KG1 (cell line): ENCODE data around the gene VANGL1.

ENCODE experiments used
- DNase-seq: peaks from one replicate; lab custom pipeline; 2025; lab: John Stamatoyannopoulos, UW

Gene VANGL1

DNA sequence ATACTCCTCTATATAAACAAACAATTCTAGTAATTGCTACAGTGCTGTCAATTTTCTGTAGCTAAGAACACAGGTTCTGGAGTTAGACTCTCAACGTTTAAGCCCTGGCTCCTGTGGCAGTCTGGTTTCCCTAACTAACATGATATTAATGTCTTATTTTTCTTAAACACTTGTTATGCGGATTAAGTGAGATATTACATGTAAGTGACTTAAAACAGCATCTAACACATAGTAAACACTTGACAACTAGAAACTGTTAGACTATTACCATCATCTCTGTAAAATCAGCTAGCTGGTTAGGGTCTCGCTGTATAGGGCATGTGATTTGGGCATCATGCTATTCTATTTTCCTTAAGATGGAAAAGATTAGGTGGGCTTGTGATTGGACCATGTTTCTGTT, 2.3 kb downstream of the VANGL1 start:
- no peak for DNase-seq

GRCh38 chr1:115647047-115647446, 5.3 kb downstream of the VANGL1 start:
- DNase-seq: no peak

- DNase-seq: no peak
These were observed 5.7 kb downstream of the VANGL1 start for GRCh38 chr1:115647507-115647906.

GRCh38 chr1:115647919-115648650, 6.3 kb downstream of the VANGL1 start:
- DNase-seq: no peak

DNA sequence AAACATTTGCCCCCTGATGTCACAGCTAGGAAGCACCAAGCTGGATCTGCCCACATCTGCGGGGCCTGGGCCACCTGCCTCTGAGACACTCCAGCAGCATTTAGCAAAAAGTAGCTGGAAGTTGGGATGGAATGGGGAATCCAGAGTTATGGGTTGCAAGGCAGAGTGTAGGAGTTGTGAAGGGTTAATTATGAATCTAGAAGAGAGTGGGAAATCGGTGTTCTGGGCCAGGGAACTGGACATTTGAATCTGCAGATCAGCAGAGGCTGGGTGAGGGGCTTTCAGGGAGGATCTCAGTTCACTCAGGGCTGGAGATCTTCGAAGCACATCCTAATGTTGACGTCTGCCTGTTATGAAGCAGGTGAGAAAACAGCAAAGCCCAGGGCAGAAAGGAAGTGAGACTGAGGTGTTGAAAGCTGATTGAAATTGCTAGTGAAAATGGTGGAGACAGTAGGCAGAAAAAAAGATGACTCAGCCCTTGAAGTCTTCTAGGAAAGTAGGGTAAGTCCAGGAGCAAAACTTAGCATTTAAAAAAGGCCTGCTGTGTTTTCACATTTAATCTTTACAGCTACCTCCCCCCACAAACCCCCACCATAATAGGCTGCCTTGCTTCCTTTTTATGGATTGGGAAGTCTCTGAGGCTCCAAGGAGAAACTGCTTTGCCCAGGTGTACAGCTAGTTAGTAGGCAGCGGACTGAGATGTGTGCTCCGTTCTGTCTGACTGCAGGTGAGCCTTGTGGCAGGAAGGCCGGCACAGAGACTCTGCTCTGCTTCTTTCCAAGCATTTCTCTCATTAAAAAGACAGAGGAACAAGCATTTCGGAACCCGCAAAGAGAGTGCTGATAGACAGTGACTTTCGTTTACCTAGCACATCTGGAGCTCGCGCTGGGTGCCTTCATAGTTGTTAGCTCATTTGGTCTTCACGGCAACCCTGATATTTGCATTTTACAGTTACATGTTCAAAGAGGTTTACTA, 7.2 kb downstream of the VANGL1 start:
- no peak for DNase-seq

DNA sequence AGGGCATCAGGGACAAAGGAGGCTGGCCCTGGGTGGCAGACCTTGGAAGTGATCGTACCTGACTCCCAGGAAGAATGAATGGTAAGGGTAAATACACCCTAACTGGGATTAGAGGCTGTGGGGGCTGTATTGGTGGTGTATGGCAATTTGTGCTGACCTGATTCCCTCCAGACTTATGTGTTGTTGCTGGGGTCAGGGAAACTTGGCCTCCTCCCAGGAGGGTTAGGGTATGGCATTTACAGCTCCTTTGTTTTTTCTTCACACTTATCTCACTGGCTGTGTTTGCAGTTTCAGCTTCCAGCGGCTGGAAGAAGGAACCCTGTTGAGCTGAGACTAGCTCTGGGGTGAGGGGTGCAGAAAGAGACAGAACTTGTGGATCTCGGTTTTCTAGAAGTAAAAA, 8.2 kb downstream of the VANGL1 start:
- DNase-seq: no peak

GRCh38 chr1:115650961-115651360, 9.2 kb downstream of the VANGL1 start:
- no peak for DNase-seq

DNA sequence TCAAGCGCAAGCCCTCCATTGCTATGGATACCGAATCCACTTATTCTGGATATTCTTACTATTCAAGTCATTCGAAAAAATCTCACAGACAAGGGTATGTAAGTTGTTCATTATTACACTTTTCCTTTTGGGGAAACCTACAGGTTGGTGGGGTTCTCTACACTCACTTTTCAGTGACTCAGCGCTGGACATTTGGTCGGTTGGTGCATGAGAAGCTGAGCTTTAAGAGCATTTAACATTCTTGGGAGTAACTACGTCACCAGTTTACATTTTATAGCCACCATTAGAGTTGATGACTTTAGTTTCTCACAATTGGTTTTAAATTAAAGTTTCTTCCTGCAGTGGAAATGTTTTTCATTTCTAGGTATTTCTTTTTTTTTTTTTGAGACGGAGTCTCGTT, 9.6 kb downstream of the VANGL1 start:
- DNase-seq: no peak

- no peak for DNase-seq
These were observed 10.5 kb downstream of the VANGL1 start for GRCh38 chr1:115652236-115652788.

- no peak for DNase-seq
These were observed 12.4 kb downstream of the VANGL1 start for GRCh38 chr1:115654125-115654524.

DNA sequence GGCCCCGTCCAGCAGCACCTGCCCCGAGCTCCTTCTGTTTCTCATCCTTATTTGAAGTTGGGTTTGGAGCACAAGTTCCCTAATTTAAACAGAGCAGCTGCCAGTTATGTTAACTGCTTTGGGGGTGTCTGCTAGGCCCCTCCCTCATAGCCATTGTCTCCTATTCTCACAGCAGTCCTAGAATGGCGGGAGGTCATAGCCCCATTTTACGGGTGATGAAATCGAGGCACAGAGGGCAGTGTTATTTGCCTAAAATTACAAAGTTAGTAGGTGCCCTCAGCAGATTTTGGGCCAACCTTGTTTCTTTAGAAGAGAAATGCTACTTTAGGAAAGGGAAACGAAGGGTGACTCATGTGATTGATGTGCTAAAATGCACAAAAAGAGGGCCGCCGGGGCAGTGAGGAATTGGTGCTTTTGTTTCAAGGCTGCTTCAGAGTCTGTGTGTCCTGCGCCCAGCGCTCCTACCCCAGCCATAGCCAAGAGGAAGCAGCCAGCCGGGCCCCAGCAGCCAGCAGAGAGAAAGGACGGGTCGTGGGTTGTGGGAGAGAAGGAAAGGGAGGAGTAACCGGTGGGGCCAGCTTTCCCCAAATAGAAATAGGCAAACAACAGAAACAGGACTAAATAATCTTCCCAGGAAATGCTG, 13.0 kb downstream of the VANGL1 start:
- no peak for DNase-seq

- no peak for DNase-seq
These were observed 13.5 kb downstream of the VANGL1 start for GRCh38 chr1:115655306-115655663.

GRCh38 chr1:115655916-115656315, 14.1 kb downstream of the VANGL1 start:
- DNase-seq: no peak

DNA sequence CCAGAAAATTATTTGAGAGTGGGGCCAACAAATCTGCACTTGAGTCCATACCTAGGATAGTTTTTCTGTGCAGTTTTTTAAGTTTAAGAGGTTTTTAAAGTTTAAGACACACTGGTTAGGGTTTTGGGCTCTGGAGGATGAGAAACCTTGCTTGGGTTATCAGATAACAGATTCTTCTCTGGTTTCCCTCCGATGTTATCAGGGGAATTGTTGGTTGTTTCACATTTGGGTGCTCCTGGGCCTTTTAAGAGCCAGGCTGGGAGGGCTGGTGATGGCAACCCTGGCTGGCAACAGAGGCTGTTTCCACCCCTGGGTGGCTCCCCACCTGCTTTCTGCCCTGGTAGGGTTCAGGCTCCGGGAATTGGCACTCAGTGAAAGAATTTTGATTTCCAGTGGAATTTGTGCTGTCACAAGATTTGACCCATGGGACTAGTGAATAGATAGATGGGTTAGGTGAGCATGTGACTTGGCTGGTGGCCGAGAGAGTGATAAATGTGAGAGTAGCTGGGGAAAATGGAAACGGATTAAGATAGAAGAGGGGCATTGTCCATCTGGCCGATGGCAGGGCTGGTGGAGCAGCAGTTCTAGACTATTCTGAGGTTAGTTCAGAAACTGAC, 14.8 kb downstream of the VANGL1 start:
- DNase-seq: no peak

DNA sequence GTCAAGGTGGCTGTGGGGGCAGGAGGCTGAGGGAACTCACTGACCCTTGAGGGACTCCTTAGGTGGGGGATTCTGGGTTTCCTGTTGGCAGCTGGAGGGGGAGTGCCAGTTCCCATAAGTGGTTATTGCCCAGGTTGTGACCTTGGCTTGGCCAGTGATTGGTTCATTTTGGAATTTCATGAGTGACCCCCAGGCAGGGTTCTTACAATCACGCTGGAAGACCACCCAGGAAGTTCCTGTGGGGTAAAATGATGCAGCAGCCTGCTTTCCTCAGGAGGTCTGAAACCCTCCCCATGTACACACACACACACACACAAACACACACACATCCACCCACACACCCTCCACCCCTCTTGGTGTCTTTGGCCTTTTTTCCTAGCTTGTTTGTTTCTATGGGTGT, 16.9 kb downstream of the VANGL1 start:
- no peak for DNase-seq

DNA sequence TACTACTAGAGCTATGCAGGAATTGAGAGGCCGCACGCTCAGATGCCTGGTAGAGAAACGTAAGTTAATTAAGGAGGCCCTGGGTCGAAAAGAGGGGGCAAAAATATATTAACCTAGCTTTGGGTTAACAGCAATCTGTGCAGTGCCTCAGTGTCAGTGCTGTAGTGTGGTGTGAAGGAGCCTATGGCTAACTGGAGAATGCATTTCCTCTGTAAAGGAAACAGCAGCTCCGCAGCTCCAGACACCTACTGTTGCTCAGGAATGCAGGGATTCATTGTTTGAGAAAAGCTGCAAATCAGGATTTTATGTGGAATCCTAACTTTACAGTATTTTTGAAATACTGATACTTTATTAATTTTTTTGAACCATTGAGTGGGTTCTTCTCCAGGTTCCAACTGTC, 18.4 kb downstream of the VANGL1 start:
- no peak for DNase-seq

DNA sequence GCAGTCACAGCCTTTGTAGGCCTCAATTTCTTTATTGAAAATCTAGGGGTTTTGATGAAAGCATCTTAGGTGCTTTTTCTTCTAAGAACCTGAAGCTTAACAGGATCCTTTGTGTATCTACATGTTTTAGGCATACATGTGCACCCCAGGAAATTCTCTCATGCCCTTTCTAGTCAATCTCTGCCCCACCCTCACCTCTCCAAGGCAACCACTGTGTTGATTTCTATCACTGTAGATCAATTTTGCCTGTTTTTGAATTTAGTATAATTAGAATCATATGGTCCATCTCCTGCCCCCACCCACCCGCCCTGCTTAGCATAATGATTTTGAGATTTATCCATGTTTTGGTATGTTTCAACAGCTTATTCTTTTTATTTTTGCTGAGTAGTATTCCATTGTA, 19.4 kb downstream of the VANGL1 start:
- no peak for DNase-seq

DNA sequence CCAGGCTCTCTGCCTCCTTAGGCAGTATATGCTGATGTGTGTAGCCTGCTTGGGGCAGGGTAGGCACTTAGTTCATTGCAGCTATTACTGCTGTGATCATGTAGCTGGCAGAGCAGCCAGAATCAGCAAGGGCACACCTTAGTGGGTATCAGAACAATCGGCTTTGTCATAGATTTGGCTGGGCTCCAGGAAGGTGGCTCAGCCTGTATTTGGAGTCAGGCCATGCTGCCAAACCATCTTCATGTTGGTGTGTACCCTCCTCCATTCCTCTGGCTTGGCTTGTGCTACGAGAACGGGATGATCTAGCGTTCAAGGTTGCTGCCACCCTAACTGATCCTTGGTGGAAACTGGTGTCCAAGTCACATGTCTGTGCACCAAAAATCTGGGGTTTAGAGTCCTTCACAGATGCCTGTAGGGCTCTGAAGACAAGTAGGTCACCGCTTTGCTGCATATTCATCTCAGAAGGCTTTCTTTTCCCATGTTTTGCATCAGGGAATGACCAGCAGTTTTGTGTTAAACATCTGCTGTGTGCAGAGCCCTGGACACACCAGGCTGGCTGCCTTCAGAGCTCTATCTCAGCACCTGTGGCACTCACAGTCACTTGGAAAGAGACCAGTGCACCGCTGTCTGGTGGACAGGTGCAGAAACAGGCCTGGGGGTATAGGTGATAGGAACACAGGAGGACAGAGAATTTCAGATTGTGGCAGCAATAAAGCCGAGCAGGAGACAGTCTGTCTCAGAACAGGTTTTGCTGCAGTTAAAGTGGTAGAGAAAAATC, 23.7 kb downstream of the VANGL1 start:
- DNase-seq: no peak

- DNase-seq: no peak
These were observed 24.4 kb downstream of the VANGL1 start for GRCh38 chr1:115666206-115666605.

- DNase-seq: no peak
These were observed 24.9 kb downstream of the VANGL1 start for GRCh38 chr1:115666702-115667101.

- DNase-seq: no peak
These were observed 26.8 kb downstream of the VANGL1 start for GRCh38 chr1:115668579-115668978.
